Kidney (tissue), 14 donors: ENCODE data around the gene GALNT4. TPM values are rescaled to one million over a fixed set of nuclear protein-coding genes. Genes with fewer than 3 reads are reported as not detected.

Experiments
- DNase-seq, 5 donors: peaks; one replicate each; pipeline ENCODE4 v3.0.0-alpha.2; 2013 to 2020
- FAIRE-seq: peaks from 2 replicates; lab custom pipeline; 2012; peaks lifted over from hg19 to GRCh38; lab: Jason Lieb, UNC
- H3K27ac ChIP-seq, 2 donors: one replicate each; pipeline ENCODE4 v1.7.0; 2013; ENCODE audit warnings: low read depth in 2 of 2, low read length in 2 of 2, inconsistent platforms in 1 of 2
- H3K27me3 ChIP-seq: one replicate; pipeline ENCODE4 v1.7.1; 2013; ENCODE audit warnings: low read length, inconsistent platforms; ENCODE audit not compliant: control insufficient read depth, insufficient read depth
- H3K36me3 ChIP-seq, 3 donors: one replicate each; pipeline versions ENCODE4 v1.7.0 to v1.7.1; 2013; ENCODE audit warnings: low read length in 3 of 3, control low read depth in 1 of 3, inconsistent platforms in 1 of 3; ENCODE audit not compliant: insufficient read depth in 3 of 3, control insufficient read depth in 2 of 3
- H3K4me1 ChIP-seq, 3 donors: one replicate each; pipeline versions ENCODE4 v1.7.0 to v1.7.1; 2013; ENCODE audit warnings: low read length in 3 of 3, inconsistent platforms in 1 of 3, low read depth in 1 of 3; ENCODE audit not compliant: control insufficient read depth in 2 of 3, insufficient read depth in 2 of 3
- H3K4me3 ChIP-seq, 3 donors: one replicate each; pipeline versions ENCODE4 v1.7.0 to v1.8.1; 2013; ENCODE audit warnings: low read length in 3 of 3, control low read depth in 1 of 3, inconsistent platforms in 1 of 3
- H3K9ac ChIP-seq, 3 donors: one replicate each; pipeline versions ENCODE4 v1.7.0 to v1.7.1; 2013; ENCODE audit warnings: low read length in 3 of 3, control low read depth in 1 of 3, inconsistent platforms in 1 of 3
- H3K9me3 ChIP-seq, 3 donors: one replicate each; pipeline versions ENCODE4 v1.7.0 to v1.7.1; 2013; ENCODE audit warnings: low read length in 3 of 3, control low read depth in 1 of 3, inconsistent platforms in 1 of 3; ENCODE audit not compliant: control insufficient read depth in 2 of 3, insufficient read depth in 1 of 3
- CTCF ChIP-seq: IDR thresholded peaks from 3 replicates; pipeline ENCODE4 v1.5.1; 2012; ENCODE audit warnings: mild to moderate bottlenecking, moderate library complexity, borderline replicate concordance; ENCODE audit not compliant: insufficient read depth; ENCODE audit errors: extremely low read depth
- intact Hi-C: fragments of 100-400 bp; cut with DNase I; formaldehyde crosslinking; loops from one replicate; pipeline ENCODE4 v1.11.1; 2022
- polyA plus RNA-seq: library from polyadenylated mRNA; stranded (reverse); fragments of 350-450 nt; fragmentation: Illumina TruSeq; extraction: RNeasy Lipid Tissue Mini Kit (QIAGEN cat#74804); gene quantifications from one replicate; pipeline ENCODE4 v1.2.3, GENCODE V29; 2014; ENCODE audit warnings: low read depth, low replicate concordance; ENCODE audit not compliant: insufficient read depth
- total RNA-seq: library from RNA; stranded (reverse); fragmentation: NEBNext Ultra II Directional; extraction: Animal tissue kit (Norgen Biotek cat#: 25700); gene quantifications from one replicate; pipeline ENCODE4 v1.2.1, GENCODE V29; 2021
- donor health status: control.
- donor health status: control.
- donor health status: control.
- donor health status: control.
- donor health status: control.
- donor health status: DM: yes; HTN: yes; CAD: no.
- donor health status: Normal renal cell carcinoma (clear cell type).

GALNT4 gene
- total and polyA plus RNA-seq, 2 donors from 2014 or later, result 2.6 to 14.4 TPM

DNA sequence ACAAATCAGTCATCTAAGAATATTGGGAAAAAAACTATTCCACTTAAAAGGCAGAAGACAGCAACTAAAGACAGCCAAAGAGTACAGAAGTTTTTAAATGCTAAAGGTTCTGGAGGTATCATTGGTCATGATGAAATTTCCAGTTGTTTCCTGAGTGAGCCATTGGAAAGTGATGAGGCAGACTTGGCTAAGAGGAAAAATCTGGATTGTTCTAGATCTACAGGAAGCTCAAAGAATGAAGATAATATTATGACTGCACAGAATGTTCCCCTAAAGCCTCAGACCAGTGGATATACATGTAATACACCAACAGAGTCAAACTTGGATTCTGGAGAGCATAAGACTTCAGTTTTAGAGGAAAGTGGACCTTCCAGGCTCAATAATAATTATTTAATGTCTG lies 22.8 kb downstream of the GALNT4 start:
- intact Hi-C loops, result no loop called here
- H3K27me3 ChIP-seq, result no peaks in the 10 kb centered on the region
- no peaks in the 10 kb centered on the region for H3K9me3 ChIP-seq
- H3K4me1 ChIP-seq, result no peaks in the 10 kb centered on the region
- TF ChIP-seq CTCF, result no peak
- no peak overlapping the region for H3K27ac ChIP-seq
- DNase-seq, result no peak
- no peak for FAIRE-seq
- no peaks in the 10 kb centered on the region for H3K36me3 ChIP-seq
- H3K9ac ChIP-seq, result no peak overlapping the region
- H3K4me3 ChIP-seq, result no peak overlapping the region

DNA sequence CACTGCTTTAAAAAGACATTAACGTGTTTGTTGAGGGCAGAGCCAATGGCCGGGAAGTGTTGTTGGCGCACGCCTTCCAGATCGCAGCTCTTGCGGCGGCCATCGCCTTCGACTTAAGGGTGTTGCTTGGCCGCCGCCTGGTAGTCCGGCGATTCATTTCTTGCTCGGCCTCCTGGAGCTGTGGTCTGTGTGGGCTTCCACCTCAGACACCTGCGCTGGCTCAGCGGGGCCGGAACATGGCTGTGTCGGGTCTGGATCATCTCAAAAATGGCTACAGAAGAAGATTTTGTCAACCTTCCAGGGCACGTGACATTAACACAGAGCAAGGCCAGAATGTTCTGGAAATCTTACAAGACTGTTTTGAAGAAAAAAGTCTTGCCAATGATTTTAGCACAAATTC lies 24.7 kb downstream of the GALNT4 start:
- H3K4me3 ChIP-seq, result no peak overlapping the region
- no peaks in the 10 kb centered on the region for H3K27me3 ChIP-seq
- TF ChIP-seq CTCF, result no peak
- no peaks in the 10 kb centered on the region for H3K4me1 ChIP-seq
- FAIRE-seq (no peak), DNase-seq (no peak)
- H3K27ac ChIP-seq, result no peak overlapping the region
- H3K9ac ChIP-seq, result no peak overlapping the region
- H3K9me3 ChIP-seq, result no peaks in the 10 kb centered on the region
- no peaks in the 10 kb centered on the region for H3K36me3 ChIP-seq
- intact Hi-C loops, result no loop called here

GRCh38 chr12:89497467-89497866 lies 27.1 kb downstream of the GALNT4 start:
- intact Hi-C loops, result no loop called here
- Histone ChIP-seq H3K9ac (no peak overlapping the region), H3K27ac (no peak overlapping the region)

More at GRCh38 chr12:89497467-89497866, 27.1 kb downstream of the GALNT4 start:
- FAIRE-seq (no peak), DNase-seq (peak in 1 of 5 donors; percentile 36)
- Histone ChIP-seq H3K4me1 (no peaks in the 10 kb centered on the region), H3K27me3 (no peaks in the 10 kb centered on the region), H3K4me3 (no peak overlapping the region), H3K36me3 (no peaks in the 10 kb centered on the region), H3K9me3 (no peaks in the 10 kb centered on the region)
- TF ChIP-seq CTCF, result no peak
